Neural cell (in vitro differentiated cells): ENCODE data around the gene TFF2. TPM values are rescaled to one million over a fixed set of nuclear protein-coding genes. Genes with fewer than 3 reads are reported as not detected.

ENCODE experiments used
- H2AFZ ChIP-seq: fragments of 200-600, 300-800 bp; sonication (generic), shearing (Covaris generic); 2 replicates; pipeline ENCODE4 v1.6.0; 2014; ENCODE audit warnings: low read depth, mild to moderate bottlenecking, antibody characterized with exemption, low read length, moderate library complexity
- H3F3A ChIP-seq: fragments of 200-600 bp; shearing (Covaris generic); 2 replicates; pipeline ENCODE4 v1.6.1; 2016; ENCODE audit warnings: mild to moderate bottlenecking, moderate library complexity, mixed read lengths, antibody characterized with exemption, low read length; ENCODE audit not compliant: insufficient read depth, poor library complexity, severe bottlenecking
- H3K27ac ChIP-seq: fragments of 200-600, 300-800 bp; sonication (generic), shearing (Covaris generic); 2 replicates; pipeline ENCODE4 v1.5.1; 2014; ENCODE audit warnings: mild to moderate bottlenecking, low read length, moderate library complexity
- H3K27me3 ChIP-seq: fragments of 300-800, 200-600 bp; sonication (generic), shearing (Covaris generic); 2 replicates; pipeline ENCODE4 v1.6.0; 2014; ENCODE audit warnings: mild to moderate bottlenecking, low read depth, low read length, moderate library complexity; ENCODE audit not compliant: insufficient read depth
- H3K36me3 ChIP-seq: fragments of 300-800, 200-600 bp; sonication (generic), shearing (Covaris generic); 2 replicates; pipeline ENCODE4 v1.5.1; 2014; ENCODE audit warnings: mild to moderate bottlenecking, antibody characterized with exemption, low read length, moderate library complexity; ENCODE audit not compliant: insufficient read depth
- H3K4me2 ChIP-seq: fragments of 300-800, 200-600 bp; sonication (generic), shearing (Covaris generic); 2 replicates; pipeline ENCODE4 v1.6.0; 2014; ENCODE audit warnings: mild to moderate bottlenecking, low read length
- H3K4me3 ChIP-seq: fragments of 300-800, 200-600 bp; sonication (generic), shearing (Covaris generic); 2 replicates; pipeline ENCODE4 v1.5.1; 2014; ENCODE audit warnings: mild to moderate bottlenecking, low read length, moderate library complexity
- H3K79me2 ChIP-seq: fragments of 200-600 bp; shearing (Covaris generic); replicated peaks from 2 replicates; pipeline ENCODE4 v1.6.0; 2014; ENCODE audit warnings: mild to moderate bottlenecking, low read length, moderate library complexity; ENCODE audit not compliant: insufficient read depth
- H3K9ac ChIP-seq: fragments of 300-800, 200-600 bp; sonication (generic), shearing (Covaris generic); 2 replicates; pipeline ENCODE4 v1.6.1; 2016; ENCODE audit warnings: mild to moderate bottlenecking, low read length, mixed read lengths
- H3K9me2 ChIP-seq: fragments of 200-600 bp; shearing (Covaris generic); 2 replicates; pipeline ENCODE4 v1.6.1; 2016; ENCODE audit warnings: mild to moderate bottlenecking, low read length, mixed read lengths; ENCODE audit not compliant: insufficient read depth
- H3K9me3 ChIP-seq: fragments of 200-600, 300-800 bp; sonication (generic), shearing (Covaris generic); 2 replicates; pipeline ENCODE4 v1.6.1; 2016; ENCODE audit warnings: mild to moderate bottlenecking, mixed run types, low read length, moderate library complexity, mixed read lengths
- H4K20me1 ChIP-seq: fragments of 200-600 bp; shearing (Covaris generic); 2 replicates; pipeline ENCODE4 v1.6.1; 2016; ENCODE audit warnings: mild to moderate bottlenecking, mixed run types; ENCODE audit not compliant: insufficient read depth
- EP300 ChIP-seq: fragments of 450-650 bp; conservative IDR thresholded peaks from 2 replicates; pipeline ENCODE4 v1.6.1; 2014; ENCODE audit warnings: antibody characterized with exemption, mild to moderate bottlenecking, moderate library complexity; ENCODE audit not compliant: poor library complexity, severe bottlenecking
- EZH2 ChIP-seq: fragments of 200-600, 300-800 bp; shearing (Covaris generic), sonication (generic); IDR thresholded peaks from 2 replicates; pipeline ENCODE4 v1.6.1; 2014; ENCODE audit warnings: antibody characterized with exemption, low read length, borderline replicate concordance, mild to moderate bottlenecking; ENCODE audit not compliant: insufficient read depth, poor library complexity, severe bottlenecking
- MXI1 ChIP-seq: fragments of 450-650 bp; conservative IDR thresholded peaks from 2 replicates; pipeline ENCODE4 v1.6.1; 2014; ENCODE audit warnings: antibody characterized with exemption, mild to moderate bottlenecking; ENCODE audit not compliant: poor library complexity, severe bottlenecking
- POLR2AphosphoS5 ChIP-seq: IDR thresholded peaks from 2 replicates; pipeline ENCODE4 v1.6.1; 2012
- RAD21 ChIP-seq: fragments of 450-650 bp; conservative IDR thresholded peaks from 2 replicates; pipeline ENCODE4 v1.6.1; 2014; ENCODE audit warnings: antibody characterized with exemption, mild to moderate bottlenecking, moderate library complexity
- SMC3 ChIP-seq: fragments of 450-650 bp; conservative IDR thresholded peaks from 2 replicates; pipeline ENCODE4 v1.6.1; 2014; ENCODE audit warnings: antibody characterized with exemption, mild to moderate bottlenecking, moderate library complexity; ENCODE audit not compliant: poor library complexity
- TAF1 ChIP-seq: IDR thresholded peaks from 2 replicates; pipeline ENCODE4 v1.6.1; 2012; ENCODE audit warnings: low read depth
- polyA plus RNA-seq: library from polyadenylated mRNA; depleted of rRNA; stranded (reverse); fragments of >200 nt; gene quantifications from 2 replicates; pipeline ENCODE4 v1.2.3, GENCODE V29; 2014
- TF ChIP-seq, protein P1 (sequence below): fragments of 450-650 bp; IDR thresholded peaks from 2 replicates; pipeline ENCODE4 v1.5.1; 2014; ENCODE audit warnings: antibody characterized with exemption, mild to moderate bottlenecking, moderate library complexity; ENCODE audit not compliant: poor library complexity, severe bottlenecking
- TF ChIP-seq, protein P2 (sequence below): IDR thresholded peaks from 2 replicates; pipeline ENCODE4 v1.6.1; 2012; ENCODE audit warnings: borderline replicate concordance

The TFF2 gene
- polyA plus RNA-seq, 1 donor from 2014 or later, result not detected

DNA sequence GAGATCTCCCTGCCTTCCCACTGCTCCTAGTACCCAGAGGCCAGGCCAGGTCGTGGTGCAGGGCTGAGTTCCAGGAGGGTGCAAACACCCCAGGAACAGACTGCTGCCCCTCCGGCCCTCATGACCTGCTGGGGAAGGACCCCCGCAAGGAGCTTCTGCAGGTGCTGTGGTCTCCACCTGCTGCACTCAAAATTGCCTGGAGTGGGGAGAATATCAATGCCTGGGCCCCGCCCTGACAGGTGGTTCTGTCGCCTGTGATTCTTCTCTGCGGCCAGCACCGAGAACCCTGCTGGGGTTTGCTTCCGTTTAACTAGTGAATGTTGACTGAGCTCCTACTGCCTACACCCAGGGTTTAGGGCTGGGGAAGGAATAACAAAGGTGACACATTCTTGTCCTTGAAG is 33.5 kb downstream of the TFF2 start:
- Histone ChIP-seq H3K27ac (no peak overlapping the region), H3K27me3 (no peaks in the 10 kb centered on the region), H3K9me3 (no peaks in the 10 kb centered on the region), H3K9ac (no peak overlapping the region), H3K79me2 (no peaks in the 10 kb centered on the region), H3F3A (no peaks in the 10 kb centered on the region), H3K4me3 (no peak overlapping the region), H3K4me2 (no peak overlapping the region), H3K36me3 (no peaks in the 10 kb centered on the region), H4K20me1 (no peaks in the 10 kb centered on the region), H2AFZ (no peak overlapping the region), H3K9me2 (no peaks in the 10 kb centered on the region)
- TF ChIP-seq POLR2AphosphoS5 (no peak), EP300 (no peak), RAD21 (no peak), TAF1 (no peak), EZH2 (no peak), SMC3 (no peak), MXI1 (no peak)
- TF ChIP-seq, protein P1, sequence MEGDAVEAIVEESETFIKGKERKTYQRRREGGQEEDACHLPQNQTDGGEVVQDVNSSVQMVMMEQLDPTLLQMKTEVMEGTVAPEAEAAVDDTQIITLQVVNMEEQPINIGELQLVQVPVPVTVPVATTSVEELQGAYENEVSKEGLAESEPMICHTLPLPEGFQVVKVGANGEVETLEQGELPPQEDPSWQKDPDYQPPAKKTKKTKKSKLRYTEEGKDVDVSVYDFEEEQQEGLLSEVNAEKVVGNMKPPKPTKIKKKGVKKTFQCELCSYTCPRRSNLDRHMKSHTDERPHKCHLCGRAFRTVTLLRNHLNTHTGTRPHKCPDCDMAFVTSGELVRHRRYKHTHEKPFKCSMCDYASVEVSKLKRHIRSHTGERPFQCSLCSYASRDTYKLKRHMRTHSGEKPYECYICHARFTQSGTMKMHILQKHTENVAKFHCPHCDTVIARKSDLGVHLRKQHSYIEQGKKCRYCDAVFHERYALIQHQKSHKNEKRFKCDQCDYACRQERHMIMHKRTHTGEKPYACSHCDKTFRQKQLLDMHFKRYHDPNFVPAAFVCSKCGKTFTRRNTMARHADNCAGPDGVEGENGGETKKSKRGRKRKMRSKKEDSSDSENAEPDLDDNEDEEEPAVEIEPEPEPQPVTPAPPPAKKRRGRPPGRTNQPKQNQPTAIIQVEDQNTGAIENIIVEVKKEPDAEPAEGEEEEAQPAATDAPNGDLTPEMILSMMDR, result no peak
- TF ChIP-seq, protein P2, sequence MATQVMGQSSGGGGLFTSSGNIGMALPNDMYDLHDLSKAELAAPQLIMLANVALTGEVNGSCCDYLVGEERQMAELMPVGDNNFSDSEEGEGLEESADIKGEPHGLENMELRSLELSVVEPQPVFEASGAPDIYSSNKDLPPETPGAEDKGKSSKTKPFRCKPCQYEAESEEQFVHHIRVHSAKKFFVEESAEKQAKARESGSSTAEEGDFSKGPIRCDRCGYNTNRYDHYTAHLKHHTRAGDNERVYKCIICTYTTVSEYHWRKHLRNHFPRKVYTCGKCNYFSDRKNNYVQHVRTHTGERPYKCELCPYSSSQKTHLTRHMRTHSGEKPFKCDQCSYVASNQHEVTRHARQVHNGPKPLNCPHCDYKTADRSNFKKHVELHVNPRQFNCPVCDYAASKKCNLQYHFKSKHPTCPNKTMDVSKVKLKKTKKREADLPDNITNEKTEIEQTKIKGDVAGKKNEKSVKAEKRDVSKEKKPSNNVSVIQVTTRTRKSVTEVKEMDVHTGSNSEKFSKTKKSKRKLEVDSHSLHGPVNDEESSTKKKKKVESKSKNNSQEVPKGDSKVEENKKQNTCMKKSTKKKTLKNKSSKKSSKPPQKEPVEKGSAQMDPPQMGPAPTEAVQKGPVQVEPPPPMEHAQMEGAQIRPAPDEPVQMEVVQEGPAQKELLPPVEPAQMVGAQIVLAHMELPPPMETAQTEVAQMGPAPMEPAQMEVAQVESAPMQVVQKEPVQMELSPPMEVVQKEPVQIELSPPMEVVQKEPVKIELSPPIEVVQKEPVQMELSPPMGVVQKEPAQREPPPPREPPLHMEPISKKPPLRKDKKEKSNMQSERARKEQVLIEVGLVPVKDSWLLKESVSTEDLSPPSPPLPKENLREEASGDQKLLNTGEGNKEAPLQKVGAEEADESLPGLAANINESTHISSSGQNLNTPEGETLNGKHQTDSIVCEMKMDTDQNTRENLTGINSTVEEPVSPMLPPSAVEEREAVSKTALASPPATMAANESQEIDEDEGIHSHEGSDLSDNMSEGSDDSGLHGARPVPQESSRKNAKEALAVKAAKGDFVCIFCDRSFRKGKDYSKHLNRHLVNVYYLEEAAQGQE, result no peak

DNA sequence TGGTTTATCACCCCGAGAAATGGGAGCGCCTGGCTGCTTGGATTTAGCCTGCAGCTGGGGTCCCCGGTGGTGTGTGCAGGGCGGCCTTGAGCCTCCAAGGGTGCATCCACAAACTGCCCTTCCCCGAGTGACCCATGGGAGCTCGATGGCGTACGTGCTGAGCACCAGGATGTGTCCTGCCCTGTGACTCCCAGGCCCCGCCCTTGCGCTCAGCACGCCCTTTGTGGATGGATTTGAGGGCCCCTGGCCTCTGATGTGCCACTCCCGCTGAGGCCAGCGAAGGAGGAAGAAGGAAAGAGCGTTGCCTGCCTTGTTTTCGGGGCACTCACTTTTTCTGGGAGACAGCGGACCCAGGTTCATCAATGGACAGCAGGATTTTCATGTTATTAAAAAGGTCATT is 33.9 kb downstream of the TFF2 start:
- Histone ChIP-seq H3K9me3 (no peaks in the 10 kb centered on the region), H3K9me2 (no peaks in the 10 kb centered on the region), H2AFZ (no peak overlapping the region), H3K79me2 (no peaks in the 10 kb centered on the region), H3K27ac (no peak overlapping the region), H4K20me1 (no peaks in the 10 kb centered on the region), H3K27me3 (no peaks in the 10 kb centered on the region), H3K9ac (no peak overlapping the region), H3F3A (no peaks in the 10 kb centered on the region), H3K4me3 (no peak overlapping the region), H3K36me3 (no peaks in the 10 kb centered on the region), H3K4me2 (no peak overlapping the region)
- TF ChIP-seq, protein P2, result no peak
- TF ChIP-seq SMC3 (no peak), EZH2 (no peak), TAF1 (no peak)
